VCaP (cell line): ENCODE results near the gene WWOX.

Source experiments
- H3K27ac ChIP-seq: fragments of 450-650 bp; 2 replicates; pipeline ENCODE4 v1.5.1; 2017
- CTCF ChIP-seq: fragments of 450-650 bp; conservative IDR thresholded peaks from 2 replicates; pipeline ENCODE4 v1.5.1; 2017; ENCODE audit warnings: mild to moderate bottlenecking, moderate library complexity

The WWOX gene

GRCh38 chr16:78284326-78284725, 184.9 kb downstream of the WWOX start:
- TF ChIP-seq CTCF, result no peak

GRCh38 chr16:78284957-78285434, 185.5 kb downstream of the WWOX start:
- H3K27ac ChIP-seq, result no peak overlapping the region
- TF ChIP-seq CTCF, result no peak

More at GRCh38 chr16:78284326-78284725, 184.9 kb downstream of the WWOX start:
- no peak overlapping the region for H3K27ac ChIP-seq

- TF ChIP-seq CTCF, result no peak
Observed at GRCh38 chr16:78285437-78285922, 186.0 kb downstream of the WWOX start.

GRCh38 chr16:78286065-78286464, 186.6 kb downstream of the WWOX start:
- H3K27ac ChIP-seq, result no peak overlapping the region
- TF ChIP-seq CTCF, result no peak

More at GRCh38 chr16:78285437-78285922, 186.0 kb downstream of the WWOX start:
- no peak overlapping the region for H3K27ac ChIP-seq

- no peak for TF ChIP-seq CTCF
Observed at GRCh38 chr16:78288888-78289287, 189.4 kb downstream of the WWOX start.

GRCh38 chr16:78289373-78289772, 189.9 kb downstream of the WWOX start:
- TF ChIP-seq CTCF, result no peak
- no peak overlapping the region for H3K27ac ChIP-seq

More at GRCh38 chr16:78288888-78289287, 189.4 kb downstream of the WWOX start:
- H3K27ac ChIP-seq, result no peak overlapping the region

GRCh38 chr16:78289844-78290277, 190.4 kb downstream of the WWOX start:
- no peak for TF ChIP-seq CTCF
- no peak overlapping the region for H3K27ac ChIP-seq
